Erythroblast (primary cell): Measurements from ENCODE around the gene KCNIP4.

ENCODE experiments used
- GATA1 ChIP-seq: IDR thresholded peaks from 2 replicates; pipeline ENCODE4 v1.6.1; 2011; ENCODE audit warnings: low read depth, mild to moderate bottlenecking, control low read depth, low read length, moderate library complexity
- POLR2A ChIP-seq: IDR thresholded peaks from 2 replicates; pipeline ENCODE4 v1.6.1; 2011; ENCODE audit warnings: mild to moderate bottlenecking, low read length

GRCh38 chr4:20684852-20685763 is 1263.5 kb downstream of the KCNIP4 start:
- TF ChIP-seq POLR2A (no peak), GATA1 (no peak)
